GM13977 (cell line): ENCODE data around the gene SMCO1.

Experiments used
- DNase-seq: peaks from one replicate; pipeline ENCODE4 v3.0.0; 2012; ENCODE audit warnings: low spot score
- in situ Hi-C: fragments of 300-500 bp; cut with MboI; formaldehyde crosslinking; loops from one replicate; pipeline ENCODE4 v1.12.0; 2022; ENCODE audit warnings: low sequenced_read_pairs, low pct_unique_long_range_greater_than_20kb, mixed read lengths, inconsistent platforms; ENCODE audit not compliant: unreplicated experiment
- TF ChIP-seq, protein P1 (sequence below): IDR thresholded peaks from 2 replicates; pipeline ENCODE4 v1.5.1; 2012; ENCODE audit warnings: mild to moderate bottlenecking, control low read depth; ENCODE audit not compliant: insufficient read depth; ENCODE audit errors: extremely low read depth, missing control alignments

SMCO1 gene

DNA sequence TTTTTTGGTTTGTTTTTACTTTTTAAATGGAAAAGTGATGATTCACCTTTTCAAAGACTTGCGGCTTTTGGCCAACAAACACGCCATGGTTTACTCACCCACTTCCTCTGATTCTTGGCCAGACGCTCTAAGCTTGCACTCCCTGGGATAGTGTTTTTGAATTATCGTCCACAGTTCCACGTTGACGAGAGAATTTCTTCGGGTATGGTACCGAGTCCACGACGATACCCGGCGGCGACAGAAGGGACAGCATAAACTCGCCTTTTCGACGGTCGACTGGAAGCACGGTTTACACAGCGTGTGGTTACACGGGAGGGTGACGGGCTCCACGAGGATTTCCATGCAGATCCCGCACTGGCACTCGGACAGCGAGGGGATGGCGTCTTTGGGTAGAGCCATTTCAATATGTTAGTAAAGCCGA lies 12.4 kb downstream of the SMCO1 start:
- in situ Hi-C loops, result no loop called here
- TF ChIP-seq, protein P1, sequence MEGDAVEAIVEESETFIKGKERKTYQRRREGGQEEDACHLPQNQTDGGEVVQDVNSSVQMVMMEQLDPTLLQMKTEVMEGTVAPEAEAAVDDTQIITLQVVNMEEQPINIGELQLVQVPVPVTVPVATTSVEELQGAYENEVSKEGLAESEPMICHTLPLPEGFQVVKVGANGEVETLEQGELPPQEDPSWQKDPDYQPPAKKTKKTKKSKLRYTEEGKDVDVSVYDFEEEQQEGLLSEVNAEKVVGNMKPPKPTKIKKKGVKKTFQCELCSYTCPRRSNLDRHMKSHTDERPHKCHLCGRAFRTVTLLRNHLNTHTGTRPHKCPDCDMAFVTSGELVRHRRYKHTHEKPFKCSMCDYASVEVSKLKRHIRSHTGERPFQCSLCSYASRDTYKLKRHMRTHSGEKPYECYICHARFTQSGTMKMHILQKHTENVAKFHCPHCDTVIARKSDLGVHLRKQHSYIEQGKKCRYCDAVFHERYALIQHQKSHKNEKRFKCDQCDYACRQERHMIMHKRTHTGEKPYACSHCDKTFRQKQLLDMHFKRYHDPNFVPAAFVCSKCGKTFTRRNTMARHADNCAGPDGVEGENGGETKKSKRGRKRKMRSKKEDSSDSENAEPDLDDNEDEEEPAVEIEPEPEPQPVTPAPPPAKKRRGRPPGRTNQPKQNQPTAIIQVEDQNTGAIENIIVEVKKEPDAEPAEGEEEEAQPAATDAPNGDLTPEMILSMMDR, result no peak
- peak; percentile 43 for DNase-seq

DNA sequence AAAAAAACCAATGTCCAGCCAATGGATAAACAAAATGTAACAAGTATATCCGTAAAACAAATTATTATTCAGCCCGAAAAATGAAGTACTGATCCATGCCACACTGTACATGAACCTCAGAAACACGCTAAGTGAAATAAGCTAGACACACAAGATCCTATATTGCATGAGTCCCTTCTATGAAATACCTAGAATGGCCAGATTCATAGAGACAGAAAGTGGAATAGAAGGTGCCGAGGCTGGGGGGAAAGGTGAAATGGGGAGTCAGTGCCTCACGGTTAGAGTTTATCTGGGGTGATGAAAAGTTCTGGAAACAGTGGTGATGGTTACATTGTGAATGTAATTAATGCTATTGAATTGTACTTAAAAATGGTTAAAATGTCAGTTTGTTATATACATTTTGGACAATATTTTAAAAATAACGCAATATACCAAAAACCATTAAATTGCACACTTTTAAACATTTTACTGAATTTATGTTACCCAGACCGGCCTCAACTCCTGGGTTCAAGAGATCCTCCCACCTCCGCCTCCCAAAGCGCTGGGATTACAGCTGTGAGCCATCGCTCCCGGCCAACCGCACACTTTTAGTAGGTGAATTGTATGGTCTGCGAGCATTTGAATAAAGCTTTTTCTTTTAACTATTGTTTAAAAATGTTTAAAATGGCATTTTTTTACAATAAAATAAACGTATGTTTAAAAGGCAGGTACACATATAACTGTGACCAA lies 13.7 kb downstream of the SMCO1 start:
- no peak for DNase-seq

DNA sequence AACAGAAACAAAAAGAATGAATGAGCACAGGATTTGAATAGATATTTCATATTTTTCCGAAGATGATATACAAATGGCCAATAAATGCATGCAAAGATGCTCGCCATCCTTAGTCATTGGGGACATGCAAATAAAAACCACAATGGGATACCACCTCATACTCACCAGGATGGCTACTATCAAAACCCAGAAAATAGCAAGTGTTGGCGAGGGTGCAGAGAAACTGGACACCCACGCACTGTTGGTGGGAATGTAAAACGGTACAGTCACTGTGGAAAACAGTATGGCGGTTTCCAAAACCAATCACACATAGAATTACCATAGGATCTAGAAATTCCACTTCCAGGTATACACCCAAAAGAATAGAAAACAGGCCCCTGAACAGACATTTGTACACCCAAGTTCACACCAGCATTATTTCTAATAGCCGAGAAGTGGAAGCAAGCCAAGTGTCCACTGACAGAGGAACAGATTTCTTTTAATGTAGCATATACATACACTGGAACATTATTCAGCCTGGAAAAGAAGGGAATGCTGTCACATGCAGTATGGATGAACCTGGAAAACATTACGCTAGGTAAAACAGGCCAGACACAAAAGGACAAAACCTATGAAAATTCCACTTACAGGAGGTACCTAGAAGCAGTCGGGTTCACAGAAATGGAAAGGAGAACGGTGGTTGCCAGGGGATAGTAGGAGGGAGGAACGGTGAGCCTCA lies 15.2 kb downstream of the SMCO1 start:
- TF ChIP-seq, protein P1, result no peak
- no peak for DNase-seq
- in situ Hi-C loops, result loop anchor here (25.0 kb wide), 1 partner anchor 238 kb away; no protein-coding TSS in a partner anchor

More for the DNA sequence above, 13.7 kb downstream of the SMCO1 start:
- TF ChIP-seq, protein P1, result no peak
- in situ Hi-C loops, result no loop called here

DNA sequence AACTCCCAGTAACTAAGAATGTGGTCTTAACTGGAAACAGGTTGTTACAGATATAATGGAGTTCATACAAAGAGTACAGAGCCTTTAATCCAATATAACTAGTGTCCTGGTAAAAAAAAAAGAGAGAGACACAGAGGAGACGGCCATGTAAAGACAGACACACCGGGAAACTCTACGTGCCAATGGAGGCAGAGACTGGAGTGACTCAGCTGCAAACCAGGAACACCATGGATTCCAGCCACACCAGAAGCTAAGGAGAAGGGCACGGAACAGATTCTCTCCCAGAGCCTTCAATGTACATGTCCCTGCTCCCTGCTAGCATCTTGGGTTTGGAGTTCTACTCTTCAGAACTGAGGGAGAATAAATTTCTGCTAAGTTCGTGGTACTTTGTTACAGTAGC lies 16.1 kb downstream of the SMCO1 start:
- no peak for DNase-seq
- in situ Hi-C loops, result loop anchor here (25.0 kb wide), 1 partner anchor 237 kb away; no protein-coding TSS in a partner anchor
- TF ChIP-seq, protein P1, result no peak

DNA sequence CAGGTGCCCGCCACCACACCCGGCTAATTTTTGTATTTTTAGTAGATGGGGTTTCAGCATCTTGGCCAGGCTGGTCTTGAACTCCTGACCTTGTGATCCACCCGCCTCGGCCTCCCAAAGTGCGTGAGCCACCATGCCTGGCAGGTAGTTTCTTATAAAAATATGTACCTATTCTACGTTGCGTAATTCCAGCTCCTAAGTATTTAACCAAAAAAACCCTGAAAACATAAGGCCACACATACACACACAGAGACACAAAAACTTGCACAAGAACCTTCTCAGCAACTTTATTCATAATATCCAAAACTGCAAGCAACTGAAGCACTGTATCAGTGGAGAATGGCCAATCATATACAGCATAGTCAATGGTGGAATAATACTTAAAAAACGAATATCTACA lies 16.8 kb downstream of the SMCO1 start:
- TF ChIP-seq, protein P1, result no peak
- DNase-seq, result no peak
- in situ Hi-C loops, result loop anchor here (25.0 kb wide), 1 partner anchor 236 kb away; no protein-coding TSS in a partner anchor

DNA sequence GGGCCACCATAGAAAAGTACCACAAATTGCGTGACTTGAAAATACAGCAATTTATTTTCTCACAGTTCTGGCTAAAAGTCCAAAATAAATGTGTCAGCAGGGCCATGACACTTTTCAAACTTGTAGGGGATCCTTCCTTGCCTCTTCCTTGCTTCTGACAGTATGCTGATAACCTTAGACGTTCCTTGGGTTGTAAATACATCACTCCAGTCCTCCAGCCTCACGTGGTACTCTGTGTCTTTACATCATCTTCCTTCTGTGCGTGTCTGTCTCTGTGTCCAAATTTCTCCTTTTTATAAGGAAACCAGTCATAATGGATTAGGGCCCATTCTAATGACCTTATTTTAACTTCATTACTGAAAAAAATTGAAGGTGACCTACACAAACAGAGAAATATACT lies 19.0 kb downstream of the SMCO1 start:
- TF ChIP-seq, protein P1, result no peak
- DNase-seq, result no peak
- in situ Hi-C loops, result loop anchor here (25.0 kb wide), 1 partner anchor 234 kb away; no protein-coding TSS in a partner anchor
